ENCODE data around the gene PDYN. TPM values are rescaled to one million over a fixed set of nuclear protein-coding genes. Genes with fewer than 3 reads are reported as not detected.

The PDYN gene
- total and polyA plus RNA-seq, 9 of the 15 experiments (the other 6 are each of a cell fraction or from before 2014, with no cell fraction given): not detected

GRCh38 chr20:2000285-2000684, 6.4 kb upstream of the PDYN start:
- no peak for TF ChIP-seq ELF1 (tag; IDR thresholded peaks at IDR 0.05)
- TF ChIP-seq ZNF232 (CRISPR knock-in tag; IDR thresholded peaks at IDR 0.05): no peak
- no peak for TF ChIP-seq YY1 (IDR thresholded peaks at IDR 0.05; ENCODE audit: borderline replicate concordance in 1 of 3, control insufficient read depth in 1 of 3, extremely low read depth in 1 of 3, insufficient read depth in 3 of 3, insufficient read length in 1 of 3, insufficient replicate concordance in 2 of 3, low read depth in 1 of 3, low read length in 2 of 3)
- Histone ChIP-seq H3K9me1 (ENCODE audit: control insufficient read depth, insufficient read depth, low read length) (no peaks in the 10 kb centered on the region), H4K20me1 (replicated peaks; ENCODE audit: control insufficient read depth, insufficient read depth, low read length) (no peaks in the 10 kb centered on the region), H3K36me3 (ENCODE audit: control insufficient read depth, insufficient read depth, low read length) (no peaks in the 10 kb centered on the region), H3K79me2 (ENCODE audit: control insufficient read depth, insufficient read depth, low read length) (no peaks in the 10 kb centered on the region), H3K27ac (ENCODE audit: extremely low read depth, low read depth, low read length) (no peak overlapping the region), H3K9ac (ENCODE audit: insufficient read depth in 1 of 2, low read depth in 2 of 2, low read length in 2 of 2) (no peak overlapping the region), H2AFZ (ENCODE audit: low read depth, low read length) (no peak overlapping the region), H3K4me3 (no peak overlapping the region), H3K9me3 (replicated peaks; ENCODE audit: control insufficient read depth, insufficient read depth, low read depth, low read length) (no peaks in the 10 kb centered on the region), H3K4me2 (ENCODE audit: insufficient read depth, low read length) (no peak overlapping the region), H3K4me1 (replicated peaks in 1 of 2; ENCODE audit: control insufficient read depth in 2 of 2, insufficient read depth in 2 of 2, low read length in 2 of 2) (no peaks in the 10 kb centered on the region), H3K27me3 (ENCODE audit: control insufficient read depth in 2 of 2, insufficient read depth in 2 of 2, low read length in 2 of 2) (peaks cover 0 to 9% of the 10 kb centered on the region in 2 experiments; a peak in 1 of 5 replicates)
- 0% methylated on average over 6 of the region's 6 CpGs for WGBS (ENCODE audit: insufficient coverage, low coverage, missing lambda C conversion rate)
- ChIA-PET POLR2A (no interaction called here), CTCF (ENCODE audit: low intra/inter-chr PET ratio) (no interaction called here)
- in situ Hi-C loops (cut with MboI): no loop called here
- intact Hi-C loops (cut with micrococcal nuclease): no loop called here
- DNase-seq (ENCODE audit: extremely low read depth in 1 of 4, low spot score in 3 of 4) (no peak), ATAC-seq (no peak), FAIRE-seq (no peak)
- no TSS peak for BruUV-seq (replicated peaks)

GRCh38 chr20:1998715-1999114, 4.9 kb upstream of the PDYN start:
- Histone ChIP-seq H3K4me2 (ENCODE audit: insufficient read depth, low read length) (no peak overlapping the region), H3K36me3 (ENCODE audit: control insufficient read depth, insufficient read depth, low read length) (no peaks in the 10 kb centered on the region), H3K9me3 (replicated peaks; ENCODE audit: control insufficient read depth, insufficient read depth, low read depth, low read length) (no peaks in the 10 kb centered on the region), H2AFZ (ENCODE audit: low read depth, low read length) (no peak overlapping the region), H4K20me1 (replicated peaks; ENCODE audit: control insufficient read depth, insufficient read depth, low read length) (no peaks in the 10 kb centered on the region), H3K9me1 (ENCODE audit: control insufficient read depth, insufficient read depth, low read length) (no peaks in the 10 kb centered on the region), H3K79me2 (ENCODE audit: control insufficient read depth, insufficient read depth, low read length) (no peaks in the 10 kb centered on the region), H3K4me3 (no peak overlapping the region), H3K27ac (ENCODE audit: extremely low read depth, low read depth, low read length) (no peak overlapping the region), H3K27me3 (ENCODE audit: control insufficient read depth in 2 of 2, insufficient read depth in 2 of 2, low read length in 2 of 2) (peaks cover 0 to 23% of the 10 kb centered on the region in 2 experiments; a peak in 2 of 5 replicates), H3K9ac (ENCODE audit: insufficient read depth in 1 of 2, low read depth in 2 of 2, low read length in 2 of 2) (no peak overlapping the region), H3K4me1 (replicated peaks in 1 of 2; ENCODE audit: control insufficient read depth in 2 of 2, insufficient read depth in 2 of 2, low read length in 2 of 2) (no peaks in the 10 kb centered on the region)
- ChIA-PET POLR2A (no interaction called here), CTCF (ENCODE audit: low intra/inter-chr PET ratio) (no interaction called here)
- 0% methylated on average over 3 of the region's 3 CpGs for WGBS (ENCODE audit: insufficient coverage, low coverage, missing lambda C conversion rate)
- intact Hi-C loops (cut with micrococcal nuclease): no loop called here
- in situ Hi-C loops (cut with MboI): no loop called here
- no TSS peak for BruUV-seq (replicated peaks)
- ATAC-seq: no peak
- no peak for DNase-seq (ENCODE audit: extremely low read depth in 1 of 4, low spot score in 3 of 4)
- no peak for FAIRE-seq
- TF ChIP-seq PHF20 (IDR thresholded peaks at IDR 0.05; ENCODE audit: partially characterized antibody): no peak
- TF ChIP-seq MAFF (IDR thresholded peaks at IDR 0.05; ENCODE audit: low read length): no peak

Measured in K562 (cell line).